GM19372 (cell line): ENCODE data around the gene TMEM108.
"Not testable (repeated sequence)": the region's sequence is repeated elsewhere in the genome, so short reads cannot be mapped to it uniquely, and the experiment has no call there.

Source experiments
- ATAC-seq: cut with Tn5 transposase; IDR thresholded peaks from one replicate; pipeline ENCODE4 v1.9.1; 2021; ENCODE audit warnings: mild to moderate bottlenecking, low read depth, moderate library complexity; ENCODE audit not compliant: unreplicated experiment

TMEM108 gene

GRCh38 chr3:133038089-133038730, at the start of gene TMEM108:
TSS of gene TMEM108 (plus strand) at chr3:133038391.
- ATAC-seq = no peak

GRCh38 chr3:132995971-132996370, 42.2 kb upstream of the TMEM108 start:
- ATAC-seq = no peak

GRCh38 chr3:132997404-132998185, 40.6 kb upstream of the TMEM108 start:
- ATAC-seq = no peak

- not testable (repeated sequence) for ATAC-seq
These were observed 33.2 kb upstream of the TMEM108 start for GRCh38 chr3:133005032-133005431.

GRCh38 chr3:133007601-133008000, 30.6 kb upstream of the TMEM108 start:
- ATAC-seq = no peak

GRCh38 chr3:133014325-133014724, 23.9 kb upstream of the TMEM108 start:
- ATAC-seq = no peak

GRCh38 chr3:133015573-133015972, 22.6 kb upstream of the TMEM108 start:
- ATAC-seq = not testable (repeated sequence)

GRCh38 chr3:133016838-133017309, 21.3 kb upstream of the TMEM108 start:
- ATAC-seq = no peak

GRCh38 chr3:133018921-133019320, 19.3 kb upstream of the TMEM108 start:
- no peak for ATAC-seq

GRCh38 chr3:133021206-133021605, 17.0 kb upstream of the TMEM108 start:
- ATAC-seq = no peak

- no peak for ATAC-seq
These were observed 14.8 kb upstream of the TMEM108 start for GRCh38 chr3:133023362-133023761.

GRCh38 chr3:133025546-133025945, 12.6 kb upstream of the TMEM108 start:
- no peak for ATAC-seq

- no peak for ATAC-seq
These were observed 5.9 kb upstream of the TMEM108 start for GRCh38 chr3:133032301-133032700.

GRCh38 chr3:133037436-133037835, 755 bp upstream of the TMEM108 start:
- no peak for ATAC-seq

- ATAC-seq = no peak
These were observed 662 bp downstream of the TMEM108 start for GRCh38 chr3:133038731-133039375.

GRCh38 chr3:133040696-133041523, 2.7 kb downstream of the TMEM108 start:
- ATAC-seq = no peak

GRCh38 chr3:133041524-133041829, 3.3 kb downstream of the TMEM108 start:
- ATAC-seq = no peak

- ATAC-seq = no peak
These were observed 4.6 kb downstream of the TMEM108 start for GRCh38 chr3:133042778-133043177.

GRCh38 chr3:133047980-133048379, 9.8 kb downstream of the TMEM108 start:
- ATAC-seq = no peak

GRCh38 chr3:133049491-133049890, 11.3 kb downstream of the TMEM108 start:
- ATAC-seq = no peak

- ATAC-seq = no peak
These were observed 12.7 kb downstream of the TMEM108 start for GRCh38 chr3:133050891-133051290.
